ENCODE data around the gene USP38. TPM values are rescaled to one million over a fixed set of nuclear protein-coding genes. Genes with fewer than 3 reads are reported as not detected.

USP38 gene
- 10 to 100 TPM; 11.7 to 14.2 TPM for total RNA-seq

GRCh38 chr4:143184503-143185252 is at the start of gene USP38:
TSS of gene USP38 (plus strand) at chr4:143184917. CDS start at chr4:143185451, 534 bp downstream.
- Histone ChIP-seq H3K9me3 (no peaks in the 10 kb centered on the region), H3K27ac (peak within 1 kb of the TSS; percentile 82 to 95 (median 92)), H3K27me3 (no peaks in the 10 kb centered on the region), H3K36me3 (replicated peaks in 1 of 2; ENCODE audit: insufficient read depth in 1 of 2, low read depth in 2 of 2) (no peaks in the 10 kb centered on the region), H3K4me1 (peaks cover 43% of the 10 kb centered on the region), H3K4me3 (peak within 1 kb of the TSS; percentile 42 to 97)
- DNase-seq (peak; percentile 94 to 96 (median 94)), ATAC-seq (peak; percentile 95)
- 1% methylated on average over 34 to 66 of the region's 71 CpGs for WGBS, 2 donors
- TF ChIP-seq POLR2A (IDR thresholded peaks at IDR 0.05) (peak; percentile 70 to 96 (median 95)), CTCF (IDR thresholded peaks at IDR 0.05) (peak in 4 of 7 experiments; percentile 18 to 38 (median 28))
- intact Hi-C loops (cut with DNase I) = no loop called here

GRCh38 chr4:143135358-143135757 is 49.4 kb upstream of the USP38 start:
- H3K27me3 ChIP-seq = no peaks in the 10 kb centered on the region
- DNase-seq = no peak
- H3K4me3 ChIP-seq = no peak overlapping the region
- no peak for ATAC-seq
- WGBS, 2 donors = 74% methylated on average over 5 of the region's 5 CpGs
- no peaks in the 10 kb centered on the region for H3K36me3 ChIP-seq (replicated peaks in 1 of 2; ENCODE audit: insufficient read depth in 1 of 2, low read depth in 2 of 2)
- H3K4me1 ChIP-seq = no peaks in the 10 kb centered on the region
- intact Hi-C loops (cut with DNase I) = no loop called here
- no peak overlapping the region for H3K27ac ChIP-seq
- TF ChIP-seq POLR2A (IDR thresholded peaks at IDR 0.05) (no peak), CTCF (IDR thresholded peaks at IDR 0.05) (no peak)
- no peaks in the 10 kb centered on the region for H3K9me3 ChIP-seq

GRCh38 chr4:143140696-143141095 is 44.0 kb upstream of the USP38 start:
- no peaks in the 10 kb centered on the region for H3K9me3 ChIP-seq
- H3K4me3 ChIP-seq = no peak overlapping the region
- no peak for TF ChIP-seq POLR2A (IDR thresholded peaks at IDR 0.05)
- intact Hi-C loops (cut with DNase I) = no loop called here
- 64 to 66% methylated on average over 2 to 4 of the region's 4 CpGs for WGBS, 2 donors
- H3K36me3 ChIP-seq (replicated peaks in 1 of 2; ENCODE audit: insufficient read depth in 1 of 2, low read depth in 2 of 2) = no peaks in the 10 kb centered on the region
- ATAC-seq = no peak
- no peak overlapping the region for H3K27ac ChIP-seq
- no peak for DNase-seq
- no peaks in the 10 kb centered on the region for H3K4me1 ChIP-seq
- H3K27me3 ChIP-seq = no peaks in the 10 kb centered on the region

GRCh38 chr4:143148521-143148920 is 36.2 kb upstream of the USP38 start:
- DNase-seq = no peak
- H3K4me1 ChIP-seq = no peaks in the 10 kb centered on the region
- H3K27me3 ChIP-seq = no peaks in the 10 kb centered on the region
- H3K27ac ChIP-seq = no peak overlapping the region
- H3K4me3 ChIP-seq = no peak overlapping the region
- H3K36me3 ChIP-seq (replicated peaks in 1 of 2; ENCODE audit: insufficient read depth in 1 of 2, low read depth in 2 of 2) = no peaks in the 10 kb centered on the region
- intact Hi-C loops (cut with DNase I) = no loop called here
- TF ChIP-seq CTCF (IDR thresholded peaks at IDR 0.05) = no peak
- TF ChIP-seq POLR2A (IDR thresholded peaks at IDR 0.05) = no peak
- 72 to 87% methylated on average over 2 of the region's 2 CpGs for WGBS, 2 donors
- peaks cover 0 to 9% (median 0%) of the 10 kb centered on the region in 3 donors for H3K9me3 ChIP-seq
- no peak for ATAC-seq

- TF ChIP-seq POLR2A (IDR thresholded peaks at IDR 0.05) = no peak
- no peak for TF ChIP-seq CTCF (IDR thresholded peaks at IDR 0.05)
- no peak for ATAC-seq
- DNase-seq = no peak
- Histone ChIP-seq H3K27me3 (no peaks in the 10 kb centered on the region), H3K4me3 (no peak overlapping the region), H3K27ac (no peak overlapping the region), H3K4me1 (no peaks in the 10 kb centered on the region), H3K36me3 (replicated peaks in 1 of 2; ENCODE audit: insufficient read depth in 1 of 2, low read depth in 2 of 2) (no peaks in the 10 kb centered on the region), H3K9me3 (peaks cover 0 to 12% (median 0%) of the 10 kb centered on the region in 3 donors)
- WGBS, 2 donors = 90 to 97% methylated on average over 2 of the region's 2 CpGs
- intact Hi-C loops (cut with DNase I) = no loop called here
These were observed 27.9 kb upstream of the USP38 start for GRCh38 chr4:143156853-143157252.
